Stimulated activated CD4-positive, alpha-beta T cell treated with anti-CD3 and anti-CD28 coated beads, Interleukin-1b, Interleukin-23, amount 100 ng/mL, for 48 hours (primary cell): Measurements from ENCODE around the gene PEPD.

Source experiments
- DNase-seq: peaks from one replicate; pipeline ENCODE4 v3.0.0-alpha.2; 2020

Gene PEPD

DNA sequence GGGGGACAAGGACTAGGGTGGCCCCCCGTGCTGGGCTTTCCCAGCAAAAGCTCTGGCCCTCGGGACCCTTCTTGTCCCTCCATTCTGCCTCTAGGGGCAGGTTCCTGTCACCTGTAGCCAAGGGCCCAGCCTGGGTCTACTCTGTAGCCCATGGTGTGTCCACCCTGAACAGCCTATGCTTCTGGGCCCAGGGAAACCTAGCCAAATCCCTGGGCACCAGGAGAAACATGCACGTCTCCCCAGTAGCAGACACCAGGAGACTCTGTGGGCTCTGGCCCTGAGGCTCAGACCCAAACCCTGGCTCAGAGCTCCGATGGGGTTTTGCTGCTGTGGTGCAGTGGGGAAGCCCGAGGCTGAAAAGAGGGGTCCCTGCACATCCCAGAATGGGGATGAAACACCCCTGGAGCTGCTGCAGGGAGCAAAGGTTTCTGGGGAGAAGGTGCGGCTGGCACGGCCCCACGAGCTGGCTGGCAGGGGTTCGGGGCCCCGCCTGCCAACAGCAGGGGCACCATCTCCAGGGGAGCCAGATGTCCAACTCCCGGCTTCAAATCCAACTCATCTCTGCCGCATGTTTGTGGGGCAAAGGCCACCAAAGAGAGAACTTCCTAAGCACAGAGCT is 129.9 kb downstream of the PEPD start:
- no peak for DNase-seq

DNA sequence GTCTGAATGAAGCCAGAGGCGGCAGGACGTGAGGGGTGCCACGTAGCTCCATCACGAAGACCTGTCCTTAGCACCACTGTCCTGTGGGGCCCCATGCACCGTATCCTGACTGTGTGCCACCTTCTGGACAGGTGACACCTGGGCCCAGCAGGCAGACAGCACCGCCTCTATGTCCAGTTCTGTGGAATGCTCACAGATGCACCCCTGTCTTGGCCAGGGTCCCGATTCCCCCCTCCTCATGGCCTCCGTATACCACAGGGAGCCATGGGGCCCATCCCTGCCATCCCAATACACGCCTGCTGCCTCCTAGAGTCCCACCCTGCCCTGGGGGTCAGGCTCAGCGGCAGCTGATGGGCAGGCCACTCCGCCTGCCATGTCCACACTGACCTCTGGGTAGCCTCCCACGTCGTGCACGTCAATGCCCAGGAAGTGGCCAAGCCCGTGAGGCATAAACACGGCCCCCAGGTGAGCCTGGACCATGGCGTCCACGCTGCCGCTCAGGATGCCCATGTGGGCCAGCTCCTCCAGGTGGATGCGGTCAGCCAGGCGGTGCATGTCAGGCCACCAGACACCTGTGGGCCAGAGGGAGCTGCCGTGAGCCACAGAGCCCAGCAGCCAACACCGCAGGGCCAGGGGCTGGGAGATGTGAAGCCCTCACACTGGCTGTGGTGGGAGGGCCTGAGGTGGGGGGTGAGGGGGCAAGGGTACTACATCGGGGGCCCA is 130.5 kb downstream of the PEPD start:
- DNase-seq: no peak

DNA sequence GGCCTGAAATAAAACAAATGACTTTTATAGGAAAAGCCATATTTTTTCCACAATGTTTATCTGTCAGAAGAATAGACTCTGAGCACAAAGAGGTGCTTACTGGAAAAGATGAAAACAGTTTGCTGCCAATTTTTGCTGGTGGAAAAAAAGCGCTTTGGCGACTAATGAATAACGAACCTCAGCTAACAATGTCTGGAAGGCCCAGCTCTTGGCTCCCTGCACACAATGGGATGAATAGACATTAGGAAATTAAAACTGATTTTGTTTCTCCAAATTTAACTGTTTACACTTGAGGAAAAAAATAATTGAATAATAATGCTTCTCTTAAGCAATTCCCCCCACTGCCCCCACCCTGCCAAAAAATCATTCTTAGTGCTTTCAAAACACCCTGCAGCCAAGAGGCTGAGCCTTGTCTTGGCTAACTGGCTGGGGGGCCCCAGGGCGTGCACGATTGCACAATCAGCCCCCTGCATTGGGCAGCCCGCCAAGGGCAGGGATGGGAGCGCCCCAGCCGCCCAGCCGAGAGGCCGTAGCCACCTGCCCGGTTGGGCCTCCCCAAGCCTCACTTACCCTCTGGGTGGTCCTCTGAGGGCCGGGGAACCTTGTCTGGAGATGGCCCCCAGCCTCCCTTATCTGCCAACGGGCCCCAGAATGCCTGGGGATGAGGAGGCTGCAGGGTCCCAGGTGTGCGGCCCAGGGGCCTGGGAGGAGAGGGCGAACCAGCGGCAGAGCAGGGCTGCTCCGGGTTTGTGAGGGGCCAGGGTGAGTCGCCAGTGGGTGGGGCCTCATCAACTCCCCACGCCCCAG is 131.3 kb downstream of the PEPD start:
- DNase-seq: no peak

DNA sequence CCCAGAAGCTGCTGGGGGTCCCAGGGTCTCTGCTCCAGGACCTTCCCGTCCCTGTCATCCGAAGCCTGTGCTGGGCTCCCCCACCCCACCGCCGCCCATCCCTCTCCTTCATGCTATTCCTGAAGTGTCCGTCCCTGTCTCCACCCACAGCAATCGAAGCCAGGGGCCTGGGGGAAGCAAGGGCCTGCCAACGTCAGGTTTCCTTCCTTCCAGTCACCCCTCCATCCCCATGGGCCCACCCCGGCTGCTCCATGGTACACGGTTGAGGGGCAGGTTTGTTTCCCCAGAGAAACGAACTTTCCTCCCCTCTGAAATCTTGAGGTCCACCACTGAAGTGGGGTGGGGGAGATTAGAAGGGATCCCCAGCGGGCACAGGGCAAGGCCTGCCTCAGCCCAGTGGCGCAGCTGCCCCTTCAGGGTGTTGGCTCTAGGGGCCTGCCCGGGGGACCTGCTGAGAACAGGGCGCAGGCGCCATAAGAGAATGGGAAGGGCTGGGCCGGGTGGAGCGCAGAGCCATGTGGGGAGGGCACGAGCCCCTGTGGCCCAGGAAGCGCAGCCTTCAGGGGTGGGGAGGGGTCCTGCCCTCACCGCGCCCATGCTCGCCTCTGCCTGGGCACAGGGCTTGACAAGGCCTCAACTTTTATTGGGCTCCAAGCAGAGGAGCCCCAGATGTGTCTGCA is 132.0 kb downstream of the PEPD start:
- no peak for DNase-seq

- DNase-seq: no peak
Measured at GRCh38 chr19:33388725-33389420, 132.7 kb downstream of the PEPD start.

GRCh38 chr19:33388231-33388724 is 133.3 kb downstream of the PEPD start:
- DNase-seq: no peak

GRCh38 chr19:33387351-33388230 is 134.0 kb downstream of the PEPD start:
- DNase-seq: no peak

DNA sequence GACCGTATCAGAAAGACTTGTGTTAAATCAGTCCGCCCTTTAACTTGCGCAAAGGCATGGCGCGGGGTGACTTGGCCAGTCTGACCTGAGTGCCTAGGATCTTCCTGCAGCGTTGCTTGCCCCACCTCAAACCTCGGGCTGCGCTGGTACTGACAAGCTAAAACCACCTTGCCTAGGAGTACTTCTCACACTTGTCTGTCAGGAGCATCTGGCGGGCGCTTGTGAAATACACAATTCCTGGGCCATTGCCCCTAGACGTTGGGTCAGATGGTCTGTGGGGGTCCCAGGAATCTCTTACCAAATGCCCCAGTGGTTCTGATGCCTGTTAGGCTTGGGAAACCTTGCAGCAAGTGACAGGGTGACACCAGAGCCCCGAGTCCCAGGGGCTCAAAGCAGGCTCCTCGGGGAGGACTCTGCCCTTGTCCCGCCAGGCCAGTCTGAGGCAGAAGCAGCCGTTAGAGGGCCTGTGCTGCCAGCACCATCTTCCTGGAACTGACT is 135.2 kb downstream of the PEPD start:
- DNase-seq: no peak

DNA sequence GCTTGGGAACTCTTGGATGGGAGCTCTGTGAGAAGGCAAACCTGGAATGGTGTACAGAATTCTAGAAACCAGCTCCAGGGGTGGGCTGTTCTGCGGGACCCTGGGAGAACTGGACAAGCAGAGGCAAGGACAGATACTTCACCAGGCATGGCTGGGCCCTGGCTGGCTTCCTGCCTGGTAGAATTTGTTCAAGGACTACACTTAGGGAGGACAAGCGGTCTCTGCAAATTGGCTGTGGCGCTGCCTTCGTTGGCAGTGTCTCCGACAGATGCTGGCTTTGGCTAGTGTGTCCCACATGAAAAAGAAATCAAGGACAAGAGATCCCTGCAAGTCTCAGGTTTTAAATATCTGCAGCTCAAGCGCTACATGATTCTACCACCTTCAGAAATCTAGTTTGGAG is 135.6 kb downstream of the PEPD start:
- no peak for DNase-seq

GRCh38 chr19:33384983-33385382 is 136.6 kb downstream of the PEPD start:
- no peak for DNase-seq

DNA sequence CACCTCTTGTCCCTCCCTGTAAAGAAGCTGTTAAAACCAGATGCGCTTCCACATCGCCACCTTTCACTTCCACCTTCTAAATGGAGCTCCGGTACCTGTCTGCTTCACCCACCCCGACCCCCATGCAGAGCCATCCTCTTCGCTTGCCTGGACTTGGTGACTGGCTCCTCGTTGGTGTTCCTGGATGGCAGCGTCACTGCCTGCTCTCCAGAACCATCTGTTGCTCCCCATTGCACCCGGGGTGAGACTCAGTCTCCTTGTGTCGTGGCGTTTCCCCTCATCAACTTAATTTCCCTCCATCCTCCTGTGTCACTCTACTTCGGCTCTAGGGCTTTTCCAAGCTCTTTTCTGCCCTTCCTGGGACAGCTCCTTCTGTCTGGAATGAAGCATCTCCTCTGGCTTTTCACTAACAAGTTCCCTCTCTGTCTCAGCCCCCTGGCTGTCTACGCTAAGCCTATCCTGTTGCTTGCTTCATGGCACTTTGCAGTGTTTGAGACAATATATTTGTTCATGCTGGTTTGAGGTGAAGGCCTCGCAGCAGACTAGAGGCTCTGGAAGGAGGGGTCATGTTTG is 137.8 kb downstream of the PEPD start:
- no peak for DNase-seq

GRCh38 chr19:33382982-33383381 is 138.6 kb downstream of the PEPD start:
- no peak for DNase-seq

DNA sequence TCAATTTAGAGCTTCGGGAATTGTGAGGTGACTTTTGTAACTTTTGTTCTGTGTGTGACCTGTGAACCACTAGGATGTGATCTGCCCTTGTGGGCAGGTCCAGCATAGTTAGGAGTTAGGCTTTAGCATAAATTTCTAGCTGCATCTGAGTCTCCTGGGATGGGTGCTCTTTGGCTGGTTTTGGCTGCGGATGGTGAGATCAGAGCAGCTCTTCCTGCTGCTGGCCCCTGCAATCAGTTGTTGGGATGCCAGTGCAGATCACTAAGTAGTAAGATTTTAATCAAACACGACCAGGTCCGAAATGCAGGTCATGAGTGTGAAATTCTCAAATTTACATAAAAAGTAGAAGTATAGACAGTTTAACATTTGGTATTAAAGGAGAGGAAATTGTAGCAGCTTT is 139.6 kb downstream of the PEPD start:
- no peak for DNase-seq

DNA sequence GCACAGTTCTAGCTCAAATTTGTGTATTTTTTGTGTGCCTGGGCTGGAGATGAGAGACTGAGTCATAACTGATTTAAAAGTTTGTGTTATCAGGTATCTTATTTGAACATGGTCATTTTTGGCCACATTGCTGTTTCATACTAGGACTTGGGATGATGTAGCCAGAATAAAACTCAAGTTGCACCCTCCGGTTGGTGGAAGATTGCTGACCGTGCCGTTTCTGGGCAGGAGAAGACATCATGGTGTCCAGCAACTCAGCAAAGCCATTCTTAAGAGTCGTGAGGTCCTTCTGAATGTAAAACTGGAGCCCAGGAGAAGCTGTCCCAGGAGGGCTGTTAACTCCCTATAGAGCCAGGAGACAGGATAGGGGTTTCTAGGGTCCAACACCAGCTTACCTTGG is 140.5 kb downstream of the PEPD start:
- no peak for DNase-seq

DNA sequence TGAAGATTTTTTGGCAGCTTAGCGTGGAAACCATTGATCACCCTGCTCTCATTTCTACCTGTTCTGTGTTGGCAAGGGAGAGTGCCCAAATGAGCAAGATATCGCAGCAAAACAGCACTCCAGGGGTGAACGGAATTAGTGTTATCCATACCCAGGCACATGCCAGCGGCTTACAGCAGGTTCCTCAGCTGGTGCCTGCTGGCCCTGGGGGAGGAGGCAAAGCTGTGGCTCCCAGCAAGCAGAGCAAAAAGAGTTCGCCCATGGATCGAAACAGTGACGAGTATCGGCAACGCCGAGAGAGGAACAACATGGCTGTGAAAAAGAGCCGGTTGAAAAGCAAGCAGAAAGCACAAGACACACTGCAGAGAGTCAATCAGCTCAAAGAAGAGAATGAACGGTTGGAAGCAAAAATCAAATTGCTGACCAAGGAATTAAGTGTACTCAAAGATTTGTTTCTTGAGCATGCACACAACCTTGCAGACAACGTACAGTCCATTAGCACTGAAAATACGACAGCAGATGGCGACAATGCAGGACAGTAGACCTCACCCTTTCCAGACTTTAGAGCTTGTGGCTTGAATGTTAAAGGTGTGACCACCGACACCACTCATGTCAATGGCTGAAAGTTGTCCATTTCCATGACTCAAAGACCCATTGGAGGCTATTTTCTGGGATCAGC is 142.3 kb downstream of the PEPD start:
- DNase-seq: no peak

DNA sequence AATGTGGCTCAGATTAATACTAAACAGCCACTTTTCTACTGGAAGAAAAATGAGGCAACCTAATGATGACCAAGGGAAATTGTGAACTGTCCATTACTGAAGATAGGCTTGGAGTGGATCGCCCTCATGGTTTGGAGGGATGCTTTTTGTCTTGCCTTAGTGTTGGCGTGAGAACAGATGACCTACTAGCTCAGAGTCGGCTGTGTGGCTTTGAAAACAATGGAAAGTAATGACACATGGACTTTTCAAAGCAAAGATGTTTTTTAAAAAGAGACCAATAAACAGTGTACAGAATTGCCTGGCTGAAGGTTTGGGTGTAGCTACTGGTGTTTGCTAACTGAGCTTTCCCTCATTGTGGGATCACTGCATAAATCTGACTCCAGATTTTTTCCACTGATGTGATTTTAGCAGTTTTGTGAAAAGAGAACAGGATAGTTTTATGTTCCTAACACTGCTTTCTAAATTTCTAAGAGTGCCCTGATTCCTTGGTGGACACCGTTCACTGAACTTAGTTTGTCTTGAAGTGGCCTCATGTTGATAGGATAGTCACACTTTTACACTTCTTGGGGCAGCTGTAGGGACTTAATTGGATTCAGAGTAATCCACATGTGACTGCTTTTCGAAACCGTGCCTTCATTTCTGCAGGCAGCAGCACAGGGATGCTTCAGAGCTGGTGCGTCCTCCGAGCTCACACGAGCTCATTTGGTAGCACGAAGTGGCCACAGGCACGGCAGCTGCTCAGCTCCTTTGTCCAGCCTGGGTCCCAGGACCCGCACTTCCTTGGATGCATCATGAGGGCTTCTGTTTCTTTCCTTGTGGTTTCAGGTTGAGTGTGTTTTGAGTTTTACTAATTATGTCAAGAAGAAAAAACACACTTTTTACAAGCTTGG is 143.8 kb downstream of the PEPD start:
- no peak for DNase-seq

GRCh38 chr19:33376941-33377557 is 144.5 kb downstream of the PEPD start:
- DNase-seq: no peak

DNA sequence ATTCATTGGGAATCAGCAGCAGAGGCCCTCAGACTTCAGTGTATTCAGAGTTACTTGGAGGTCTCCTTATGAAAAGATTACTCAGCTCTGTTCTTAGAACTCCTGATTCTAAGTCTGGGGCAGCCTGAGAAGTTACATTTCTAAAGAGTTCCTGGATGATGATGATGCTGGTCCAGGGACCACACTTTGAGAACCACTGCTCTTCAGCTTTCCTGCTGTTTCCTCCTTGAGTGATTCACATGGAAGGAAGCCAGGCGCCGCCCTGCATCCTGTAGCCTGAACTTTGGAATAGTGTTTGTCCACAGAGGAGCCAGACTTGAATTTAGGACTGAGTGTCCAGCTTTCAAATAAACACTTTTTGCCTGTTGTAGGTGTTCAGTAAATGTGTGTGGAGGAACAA is 145.2 kb downstream of the PEPD start:
- DNase-seq: no peak

DNA sequence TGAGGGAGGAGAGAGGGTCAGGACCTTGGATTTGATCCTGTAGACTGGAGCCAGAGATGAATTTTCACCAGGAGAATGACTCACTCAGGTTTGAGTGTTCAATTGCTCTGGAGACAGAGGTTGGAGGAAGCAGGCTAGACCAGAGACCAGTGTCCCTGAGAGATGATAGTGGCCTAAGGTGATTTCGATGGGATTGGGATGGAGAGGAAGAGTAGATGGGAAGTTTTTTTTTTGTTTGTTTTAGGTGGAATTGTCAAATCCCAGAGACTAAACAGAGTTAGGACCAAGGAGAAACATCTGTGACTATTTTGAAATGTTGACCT is 145.8 kb downstream of the PEPD start:
- no peak for DNase-seq
